ENCODE results near the gene SH3RF2.

DNA sequence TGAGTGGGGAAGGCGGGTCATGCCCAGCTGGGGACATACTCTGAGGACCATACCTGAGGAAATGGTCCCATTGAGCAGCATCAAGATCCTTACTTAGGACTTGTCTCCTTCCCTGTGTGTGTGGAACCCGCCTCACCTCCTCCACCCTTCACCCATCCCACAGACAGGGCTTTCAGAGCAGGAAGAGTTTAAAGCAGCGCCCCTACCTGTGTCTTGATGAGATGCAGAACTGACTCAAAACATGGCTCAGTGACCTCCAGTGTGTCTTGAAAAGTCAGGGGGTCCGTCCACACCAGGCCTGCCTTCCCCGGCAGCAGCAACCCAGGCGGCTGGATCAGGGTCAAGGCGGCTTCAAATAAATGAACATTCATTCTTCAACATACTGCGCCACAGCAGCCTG, 130.6 kb downstream of the SH3RF2 start:
- TF ChIP-seq, protein P1, sequence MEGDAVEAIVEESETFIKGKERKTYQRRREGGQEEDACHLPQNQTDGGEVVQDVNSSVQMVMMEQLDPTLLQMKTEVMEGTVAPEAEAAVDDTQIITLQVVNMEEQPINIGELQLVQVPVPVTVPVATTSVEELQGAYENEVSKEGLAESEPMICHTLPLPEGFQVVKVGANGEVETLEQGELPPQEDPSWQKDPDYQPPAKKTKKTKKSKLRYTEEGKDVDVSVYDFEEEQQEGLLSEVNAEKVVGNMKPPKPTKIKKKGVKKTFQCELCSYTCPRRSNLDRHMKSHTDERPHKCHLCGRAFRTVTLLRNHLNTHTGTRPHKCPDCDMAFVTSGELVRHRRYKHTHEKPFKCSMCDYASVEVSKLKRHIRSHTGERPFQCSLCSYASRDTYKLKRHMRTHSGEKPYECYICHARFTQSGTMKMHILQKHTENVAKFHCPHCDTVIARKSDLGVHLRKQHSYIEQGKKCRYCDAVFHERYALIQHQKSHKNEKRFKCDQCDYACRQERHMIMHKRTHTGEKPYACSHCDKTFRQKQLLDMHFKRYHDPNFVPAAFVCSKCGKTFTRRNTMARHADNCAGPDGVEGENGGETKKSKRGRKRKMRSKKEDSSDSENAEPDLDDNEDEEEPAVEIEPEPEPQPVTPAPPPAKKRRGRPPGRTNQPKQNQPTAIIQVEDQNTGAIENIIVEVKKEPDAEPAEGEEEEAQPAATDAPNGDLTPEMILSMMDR (IDR thresholded peaks at IDR 0.05 in 4 of 5, conservative IDR thresholded peaks at IDR 0.05 in 1 of 5): no peak
- no peak for TF ChIP-seq POLR2A (IDR thresholded peaks at IDR 0.05)
